ENCODE measurements around the gene OPCML.

OPCML gene

DNA sequence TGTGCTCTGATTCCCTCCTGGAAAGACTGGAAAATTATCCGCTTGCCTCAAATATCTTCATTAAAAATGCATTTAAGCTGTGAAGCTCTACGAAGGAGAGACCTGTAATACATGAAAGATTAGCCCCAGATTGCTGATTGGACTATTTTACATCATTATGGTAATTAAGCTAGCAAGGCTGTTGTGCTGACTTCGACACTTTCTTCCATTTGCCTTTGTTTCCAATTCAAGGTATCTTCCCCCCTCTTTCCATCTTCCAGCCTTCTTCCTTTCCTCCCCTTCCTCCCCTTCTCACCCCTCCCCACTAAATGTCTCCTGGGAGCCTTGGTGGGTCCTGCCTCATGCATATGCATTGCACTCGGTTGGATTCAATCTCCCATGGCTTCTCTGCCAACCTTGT is 710.8 kb downstream of the OPCML start:
- no peak for DNase-seq

DNA sequence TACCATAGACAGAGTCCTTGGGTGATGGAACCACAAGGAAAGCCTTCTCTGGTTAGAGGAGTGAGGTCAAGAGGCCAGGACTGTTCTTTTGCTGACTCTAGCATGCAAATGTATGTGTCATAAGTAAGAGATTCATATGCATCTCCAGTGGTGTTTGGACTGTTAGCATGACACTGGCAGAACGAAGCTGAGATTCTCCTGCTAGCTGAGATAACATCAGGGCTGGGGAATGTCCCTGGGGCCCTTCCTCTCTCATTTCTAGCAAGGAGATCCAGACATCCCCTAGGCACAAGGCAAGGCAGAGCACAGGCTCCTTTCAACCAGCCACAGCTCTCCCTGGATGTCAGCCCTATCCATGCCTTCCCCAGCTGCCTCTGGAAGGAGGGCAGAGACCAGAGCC is 711.3 kb downstream of the OPCML start:
- DNase-seq, result no peak

DNA sequence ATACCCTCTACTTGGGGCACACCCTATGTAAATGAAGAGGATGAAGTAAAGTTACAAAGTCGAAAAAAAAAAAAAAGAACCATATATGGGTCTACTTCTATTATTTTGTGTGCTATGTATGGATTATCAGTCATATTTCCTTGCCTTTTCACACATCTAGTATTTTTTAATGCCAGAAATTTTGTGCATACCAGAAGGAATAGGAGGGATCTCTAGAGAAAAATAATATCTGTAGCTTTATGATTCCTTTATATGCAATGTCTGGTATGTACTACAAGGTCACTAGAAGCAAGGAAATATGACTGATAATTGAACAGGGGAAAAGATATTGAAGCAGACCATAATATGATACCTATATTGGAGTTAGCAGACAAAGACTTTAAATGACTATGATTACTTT is 713.4 kb downstream of the OPCML start:
- DNase-seq, result no peak

DNA sequence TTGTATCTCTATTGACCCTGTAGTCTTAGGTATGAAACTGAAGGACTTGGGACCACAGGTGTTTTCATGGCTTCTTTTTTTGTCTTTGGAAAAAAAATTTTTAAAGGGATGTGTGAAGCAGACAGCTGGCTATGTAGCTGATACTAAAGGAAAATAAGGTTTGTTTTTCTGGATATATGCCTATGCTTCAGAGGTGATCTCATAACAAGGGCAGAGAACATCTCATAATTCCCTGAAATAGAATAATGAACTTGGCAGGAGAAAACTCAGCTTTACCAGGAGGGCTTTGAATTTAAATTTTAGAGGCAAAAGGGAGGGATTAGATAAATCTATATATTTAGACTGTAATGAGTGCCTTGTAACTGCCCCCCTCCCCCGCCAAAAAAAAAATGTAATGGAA is 714.9 kb downstream of the OPCML start:
- DNase-seq, result no peak

DNA sequence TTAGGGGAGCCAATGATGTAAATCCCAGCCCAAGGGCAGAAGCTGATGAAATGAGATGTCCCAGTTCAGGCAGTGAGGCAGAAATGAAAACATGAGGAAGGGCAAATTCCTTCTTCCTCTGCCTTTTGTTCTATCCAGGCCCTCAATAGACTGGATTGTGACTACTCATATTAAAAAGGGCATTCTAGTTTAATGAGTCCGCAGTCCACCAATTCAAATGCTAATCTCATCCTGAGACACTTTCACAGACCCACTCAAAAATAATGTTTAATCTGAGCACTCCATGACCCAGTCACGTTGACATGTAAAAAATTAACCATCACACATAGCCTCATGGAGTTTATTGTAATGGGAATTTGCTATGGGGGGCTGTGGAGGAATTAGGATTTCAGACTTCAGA is 717.9 kb downstream of the OPCML start:
- no peak for DNase-seq

DNA sequence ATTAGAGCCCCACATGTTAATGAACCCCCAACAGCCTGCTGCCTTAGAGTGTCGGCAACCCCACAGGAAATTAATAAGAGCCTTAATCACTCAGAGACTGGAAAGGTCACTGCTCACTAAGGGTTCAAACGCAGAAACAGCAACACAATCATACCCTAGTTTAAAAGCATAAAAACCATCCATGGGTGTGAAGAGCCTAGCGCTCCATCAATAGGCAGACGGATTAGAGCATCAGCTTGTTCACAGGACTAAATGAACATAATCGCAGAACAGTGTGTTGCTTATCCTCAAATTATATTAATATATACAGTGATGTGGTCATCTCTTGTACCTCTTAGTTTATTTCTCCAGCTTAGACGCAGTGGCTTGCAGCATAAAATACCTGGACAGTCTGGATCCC is 720.7 kb downstream of the OPCML start:
- DNase-seq, result no peak

DNA sequence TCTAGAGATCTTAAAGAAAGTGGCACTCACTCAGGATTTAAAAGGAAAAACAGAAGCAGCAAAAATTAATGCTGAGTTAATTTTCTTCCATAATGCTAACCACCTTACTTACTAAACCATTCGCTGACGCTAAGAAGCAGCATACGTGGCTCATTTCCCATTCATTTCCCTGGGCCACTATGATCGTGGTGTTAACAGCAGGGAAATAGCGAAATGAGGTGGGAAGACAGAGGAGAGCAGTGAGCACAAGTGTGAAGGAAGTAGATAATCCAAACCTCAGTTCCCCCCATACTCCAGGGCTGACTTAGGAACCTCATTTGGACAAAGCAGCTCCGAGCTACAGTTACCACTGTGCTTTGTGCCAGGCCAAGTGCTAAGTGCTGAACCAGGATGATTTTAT is 723.2 kb downstream of the OPCML start:
- no peak for DNase-seq

DNA sequence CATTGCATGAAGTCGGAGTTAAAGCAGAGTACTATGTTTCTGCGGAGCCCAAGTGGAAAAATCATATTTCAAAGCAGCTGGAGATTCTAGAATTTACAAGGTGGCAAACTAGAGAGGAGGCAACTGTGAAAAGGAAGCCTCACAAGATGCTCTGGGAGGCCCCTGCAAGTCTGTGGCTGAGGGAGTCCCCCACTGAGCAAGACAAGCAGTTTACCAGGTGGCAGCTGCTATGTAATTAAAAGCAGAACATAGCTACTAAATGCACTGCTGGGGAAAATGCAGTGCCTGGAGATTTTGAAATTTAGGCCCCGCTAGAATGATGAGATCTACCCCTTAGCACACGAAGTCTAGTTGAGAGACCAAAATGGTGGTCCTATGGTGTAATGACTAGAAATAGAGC is 728.0 kb downstream of the OPCML start:
- DNase-seq, result no peak

DNA sequence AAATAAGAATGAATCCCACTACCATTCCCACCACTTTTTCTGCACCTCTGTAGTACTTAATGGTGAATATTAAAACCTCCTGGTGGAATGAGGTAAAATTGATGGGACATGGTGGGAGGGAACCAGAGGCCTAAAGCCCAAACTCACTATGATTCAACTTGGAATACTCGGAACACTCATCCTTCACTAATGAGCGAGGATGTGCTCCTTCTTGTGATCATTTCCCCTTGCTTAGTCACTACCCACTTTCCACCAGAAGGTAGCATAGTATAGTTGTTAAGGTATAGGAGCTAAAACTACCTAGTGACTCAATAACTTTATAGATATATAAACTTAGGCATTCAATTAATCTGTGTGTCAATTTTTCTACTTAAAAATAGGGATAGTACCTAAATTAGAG is 728.9 kb downstream of the OPCML start:
- DNase-seq, result no peak

DNA sequence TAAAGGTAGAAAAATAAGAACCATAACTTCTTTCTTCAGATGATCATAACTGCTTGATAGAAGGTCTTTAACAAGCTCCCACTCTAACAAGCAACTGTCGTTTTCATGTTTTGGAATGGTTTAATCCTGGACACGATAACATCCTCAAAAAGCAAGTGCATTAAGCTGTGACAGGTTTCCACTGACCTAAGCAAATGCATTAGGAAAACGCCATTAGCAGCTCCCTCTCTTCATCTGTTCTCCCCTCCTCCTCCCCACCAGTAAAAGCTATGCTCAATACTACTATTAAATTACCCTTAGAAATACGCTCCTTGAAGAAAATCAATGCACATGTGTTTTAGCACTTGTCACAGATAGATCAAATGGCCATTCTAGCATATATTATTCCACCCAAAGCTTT is 729.4 kb downstream of the OPCML start:
- no peak for DNase-seq

DNA sequence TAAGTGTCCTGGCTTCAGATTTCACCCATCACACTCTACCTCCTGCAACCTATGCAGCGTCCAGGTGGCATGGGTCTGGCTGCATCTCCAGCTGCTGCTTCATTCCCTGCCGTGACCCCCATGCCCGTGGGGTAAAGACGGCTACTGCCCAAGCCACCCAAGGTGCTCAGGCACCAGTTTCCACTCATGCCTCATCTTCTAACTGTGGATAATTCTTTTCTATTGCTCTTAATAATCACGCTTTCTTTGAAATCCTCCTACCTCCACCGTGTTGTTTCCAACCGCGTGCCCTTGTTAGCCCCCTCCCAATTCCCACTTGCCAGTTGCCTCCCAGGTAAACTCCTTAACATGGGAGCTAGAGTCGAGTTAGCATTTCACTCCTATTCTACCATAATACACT is 738.5 kb downstream of the OPCML start:
- DNase-seq, result no peak

DNA sequence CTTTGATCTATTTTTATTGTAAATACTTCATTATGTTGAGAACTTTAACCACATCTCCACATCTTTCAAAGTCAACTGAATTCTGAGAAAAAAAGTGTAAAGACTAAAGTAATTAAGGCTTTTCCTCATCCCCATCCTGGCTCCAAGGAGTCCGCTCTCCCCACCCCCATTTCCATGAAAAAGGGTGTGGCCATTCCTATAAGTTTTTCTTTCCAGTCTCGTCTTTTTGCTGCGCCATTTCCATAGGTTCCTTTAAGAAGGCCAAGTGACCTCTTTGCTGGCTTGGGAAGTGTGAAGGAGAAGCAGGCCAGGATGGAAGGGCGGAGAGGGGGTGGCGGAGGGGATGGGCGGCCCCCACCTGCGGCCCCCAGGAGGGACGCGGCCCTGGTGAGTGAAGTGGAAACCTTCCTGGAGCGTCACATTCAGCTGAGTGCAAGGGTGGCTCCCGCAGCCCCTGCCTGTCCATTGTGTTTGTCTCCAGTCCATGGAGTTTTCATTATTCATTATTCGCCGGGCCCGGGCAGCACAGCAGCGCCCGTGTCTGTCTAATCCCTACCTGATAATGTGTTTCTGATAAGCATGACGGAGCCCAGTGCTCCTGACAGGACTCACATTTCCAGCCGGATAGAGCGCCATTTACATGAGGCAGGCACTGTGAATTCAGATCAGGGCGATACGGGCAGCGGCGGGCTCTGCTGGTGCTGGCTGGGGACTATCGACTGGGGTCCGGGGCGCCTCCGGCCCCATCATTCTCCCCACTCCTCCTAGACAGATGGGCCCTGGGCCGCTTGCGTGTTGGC is 739.8 kb downstream of the OPCML start:
- DNase-seq, result no peak

DNA sequence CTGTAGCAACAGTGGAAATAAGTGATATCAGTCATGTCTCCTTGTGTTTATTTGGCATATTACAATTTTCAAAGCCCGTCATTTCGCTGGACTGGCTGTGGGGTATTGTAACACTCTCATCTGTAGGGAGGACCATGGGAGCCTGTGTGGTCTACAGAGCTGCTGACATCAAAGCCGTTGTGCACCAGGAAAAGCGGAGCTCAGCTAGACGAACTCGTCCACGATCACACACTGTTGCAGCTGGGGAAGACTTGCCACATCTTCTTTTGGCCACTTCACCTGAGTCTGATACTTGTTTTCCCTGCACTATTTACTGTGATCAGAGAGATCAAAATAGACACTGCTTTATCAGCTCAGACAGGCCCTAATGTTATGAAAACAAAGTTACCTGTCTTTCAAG is 741.3 kb downstream of the OPCML start:
- no peak for DNase-seq

DNA sequence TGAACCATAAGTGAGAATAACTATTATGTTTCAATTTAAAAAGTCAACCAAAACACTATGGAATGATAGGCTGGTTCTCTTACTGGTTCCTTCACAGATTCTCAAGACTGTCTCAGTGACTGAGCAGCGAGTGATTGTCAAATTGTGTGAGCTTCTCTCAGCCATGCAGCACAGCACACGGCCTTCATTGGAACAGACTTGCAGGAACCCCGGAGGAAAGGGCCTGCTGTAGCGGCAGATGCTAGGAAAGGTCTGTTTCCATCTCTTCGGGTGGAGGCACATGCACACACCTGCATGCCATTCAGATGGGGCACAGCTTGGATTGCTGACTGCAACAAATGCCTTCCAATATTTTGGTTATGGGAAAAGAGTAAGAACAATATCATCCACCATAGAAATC is 741.8 kb downstream of the OPCML start:
- DNase-seq, result no peak

DNA sequence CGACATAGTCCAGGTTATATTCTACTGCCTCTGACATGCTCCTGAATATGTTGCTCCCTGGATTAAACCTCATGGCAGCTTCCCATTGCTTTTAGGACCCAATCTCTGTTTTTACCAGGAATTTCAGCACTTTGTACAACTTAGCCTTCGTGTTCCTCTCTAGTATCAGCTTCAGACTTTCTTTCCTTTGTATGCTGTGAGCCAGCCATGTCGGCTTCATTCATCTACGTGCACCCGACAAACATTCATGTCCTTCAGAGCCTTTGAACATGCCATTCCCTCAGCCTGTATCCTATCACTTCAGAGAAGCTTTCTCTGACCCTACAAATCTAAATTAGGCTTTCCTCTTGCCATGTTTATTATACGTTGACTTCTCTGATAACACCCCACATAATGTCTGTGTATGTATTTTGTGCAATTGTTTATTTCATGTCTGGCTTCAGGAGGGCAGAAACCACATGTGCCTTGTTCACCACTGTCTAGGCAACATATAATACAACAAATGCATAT is 743.4 kb downstream of the OPCML start:
- DNase-seq, result no peak

DNA sequence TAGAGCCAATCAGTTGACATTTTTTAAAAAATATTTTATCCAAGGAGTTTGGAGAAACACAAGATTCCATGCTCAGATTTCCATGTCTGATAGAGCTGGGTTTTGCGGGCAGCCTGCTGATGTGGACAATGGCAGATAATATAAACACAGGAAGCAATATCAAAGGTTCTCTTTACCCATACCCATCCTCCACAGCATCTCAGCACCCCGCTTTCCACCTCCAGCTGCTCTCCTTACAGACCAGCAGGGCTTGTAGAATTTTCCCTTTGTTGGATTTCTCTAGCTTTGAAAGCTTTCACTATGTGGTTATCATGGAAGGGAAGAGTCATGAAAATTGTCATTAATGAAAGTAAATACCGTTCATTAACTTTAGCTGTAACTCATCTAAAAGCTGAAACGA is 746.4 kb downstream of the OPCML start:
- no peak for DNase-seq

DNA sequence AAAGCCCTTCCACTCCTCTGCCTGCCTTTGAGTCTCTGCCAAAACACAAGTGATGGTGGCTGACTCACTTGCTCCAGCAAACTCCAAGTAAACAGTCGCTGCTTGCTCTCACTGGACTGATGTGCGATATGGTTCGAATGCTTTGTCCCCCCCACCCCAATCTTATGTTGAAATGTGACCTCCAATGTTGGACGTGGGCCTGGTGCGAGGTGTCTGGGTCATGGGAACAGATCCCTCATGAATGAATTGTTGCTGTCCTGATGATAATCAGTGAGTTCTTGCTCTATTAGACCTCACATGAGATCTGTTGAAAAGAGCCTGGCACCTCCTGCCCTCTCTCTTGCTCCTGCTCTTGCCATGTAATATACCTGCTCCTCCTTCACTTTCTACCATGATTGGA is 747.9 kb downstream of the OPCML start:
- DNase-seq, result no peak

DNA sequence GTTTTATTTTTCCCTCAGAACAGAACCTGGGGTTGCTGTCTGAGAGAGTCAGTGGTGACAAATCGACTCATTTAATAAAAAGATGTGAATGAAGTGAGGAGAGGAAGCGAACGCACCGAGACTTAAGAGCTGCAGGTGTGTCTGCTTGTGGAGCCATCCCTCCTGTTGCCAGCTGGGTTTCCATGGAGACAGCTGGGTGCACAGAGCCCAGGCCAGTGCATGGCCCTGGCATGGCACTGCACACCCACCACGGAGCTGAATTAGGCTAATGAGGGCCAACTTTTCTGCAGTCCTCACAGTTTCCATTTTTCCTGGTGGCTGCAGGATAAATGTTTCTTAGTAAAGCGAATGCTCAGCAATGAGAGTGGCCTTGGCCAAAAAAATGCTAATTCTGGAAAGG is 750.2 kb downstream of the OPCML start:
- no peak for DNase-seq

DNA sequence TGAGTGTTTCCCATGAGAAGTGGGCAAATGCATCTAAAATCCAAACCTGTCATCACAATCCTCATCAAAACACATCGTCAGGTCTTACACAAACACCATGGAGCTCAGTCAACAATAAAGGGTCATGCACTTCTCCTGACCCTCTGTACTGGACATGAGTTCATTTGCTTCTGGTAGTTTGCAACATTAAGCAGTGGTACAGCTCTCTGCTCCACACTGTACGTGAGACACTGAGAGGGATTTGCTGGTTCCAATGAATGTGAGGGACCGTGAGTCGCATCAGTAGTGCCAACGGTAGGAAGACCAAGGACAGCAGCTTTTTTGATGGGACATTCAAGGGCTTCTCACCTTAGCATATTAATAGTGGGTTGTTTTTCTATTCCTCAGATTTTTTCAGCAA is 752.3 kb downstream of the OPCML start:
- no peak for DNase-seq

DNA sequence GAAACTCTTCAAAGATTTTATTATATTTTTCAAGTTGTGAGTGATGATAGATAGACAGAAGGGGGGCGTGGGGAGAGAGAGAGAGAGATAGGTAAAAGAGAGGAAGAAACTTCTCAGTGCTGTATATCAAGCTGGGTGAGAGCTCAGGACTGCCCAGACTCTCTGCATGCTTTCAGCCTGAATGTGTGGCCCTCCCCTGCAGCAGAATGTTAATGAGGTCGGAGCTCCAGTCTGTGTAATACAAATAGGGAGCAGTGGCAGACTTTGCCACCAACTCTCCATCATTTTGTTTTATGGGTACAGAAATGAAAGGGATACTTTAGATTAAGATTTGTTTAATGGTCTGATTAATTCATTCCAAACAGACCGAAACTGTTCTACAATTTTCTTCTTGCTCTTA is 752.8 kb downstream of the OPCML start:
- no peak for DNase-seq

DNA sequence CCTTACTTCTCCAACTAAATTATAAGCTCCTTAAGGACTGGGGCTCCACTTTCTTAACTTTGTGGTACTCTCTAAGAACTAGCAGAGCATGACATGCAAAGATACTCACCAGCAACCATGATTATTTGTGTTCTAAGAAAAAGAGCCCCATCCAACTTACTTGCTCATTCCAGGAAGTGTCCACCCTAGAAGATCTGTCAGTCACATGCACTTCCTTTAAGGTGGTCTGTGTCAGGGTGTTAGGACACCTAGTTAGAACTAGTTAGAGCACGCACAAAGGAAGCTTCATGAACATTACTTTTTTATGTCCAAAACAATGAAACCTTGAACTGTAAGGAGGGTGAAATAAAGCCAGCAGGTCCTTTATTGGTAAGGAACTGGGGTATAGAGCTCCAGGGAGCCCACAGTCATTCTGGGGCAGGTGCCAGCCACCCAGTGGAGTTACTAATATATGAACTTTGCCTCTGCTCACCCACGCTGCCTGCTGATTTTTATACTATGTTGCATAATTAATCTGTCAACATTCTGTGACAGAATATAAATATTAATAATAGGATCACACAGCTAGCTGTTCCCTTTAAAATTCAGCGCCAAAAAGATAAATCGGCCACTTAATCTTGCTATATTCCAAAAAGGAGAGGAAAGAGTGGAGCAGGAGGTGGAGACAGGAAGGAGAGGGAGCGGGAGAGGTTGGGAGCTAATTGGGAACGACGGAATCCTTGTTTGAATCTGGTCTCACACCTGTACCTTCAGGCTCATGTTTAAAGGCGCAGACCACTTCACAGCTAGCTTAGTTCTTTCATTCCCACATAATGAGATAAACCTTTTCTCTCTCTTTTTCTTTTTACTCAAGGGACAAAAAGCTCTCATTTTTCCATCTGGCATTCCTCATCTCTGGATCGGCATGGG is 755.0 kb downstream of the OPCML start:
- no peak for DNase-seq

DNA sequence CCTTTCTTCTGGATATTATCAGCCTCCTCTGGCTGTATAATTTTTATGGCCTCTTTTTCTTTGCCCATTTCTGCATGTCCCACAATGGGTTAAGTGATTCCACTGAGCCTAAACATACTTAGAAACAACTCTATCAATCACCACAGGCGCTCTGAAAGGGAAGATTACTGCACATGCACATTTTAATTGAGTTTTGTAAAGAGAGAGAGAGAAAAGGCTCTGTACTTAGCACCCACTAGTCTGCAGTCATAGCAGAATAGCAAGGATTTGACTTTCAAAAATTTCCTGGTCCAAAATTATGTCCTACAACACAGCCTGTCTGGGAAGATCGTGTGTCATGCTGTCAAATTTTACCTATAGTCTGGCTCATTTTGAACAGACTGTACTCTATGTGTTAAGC is 758.5 kb downstream of the OPCML start:
- no peak for DNase-seq

DNA sequence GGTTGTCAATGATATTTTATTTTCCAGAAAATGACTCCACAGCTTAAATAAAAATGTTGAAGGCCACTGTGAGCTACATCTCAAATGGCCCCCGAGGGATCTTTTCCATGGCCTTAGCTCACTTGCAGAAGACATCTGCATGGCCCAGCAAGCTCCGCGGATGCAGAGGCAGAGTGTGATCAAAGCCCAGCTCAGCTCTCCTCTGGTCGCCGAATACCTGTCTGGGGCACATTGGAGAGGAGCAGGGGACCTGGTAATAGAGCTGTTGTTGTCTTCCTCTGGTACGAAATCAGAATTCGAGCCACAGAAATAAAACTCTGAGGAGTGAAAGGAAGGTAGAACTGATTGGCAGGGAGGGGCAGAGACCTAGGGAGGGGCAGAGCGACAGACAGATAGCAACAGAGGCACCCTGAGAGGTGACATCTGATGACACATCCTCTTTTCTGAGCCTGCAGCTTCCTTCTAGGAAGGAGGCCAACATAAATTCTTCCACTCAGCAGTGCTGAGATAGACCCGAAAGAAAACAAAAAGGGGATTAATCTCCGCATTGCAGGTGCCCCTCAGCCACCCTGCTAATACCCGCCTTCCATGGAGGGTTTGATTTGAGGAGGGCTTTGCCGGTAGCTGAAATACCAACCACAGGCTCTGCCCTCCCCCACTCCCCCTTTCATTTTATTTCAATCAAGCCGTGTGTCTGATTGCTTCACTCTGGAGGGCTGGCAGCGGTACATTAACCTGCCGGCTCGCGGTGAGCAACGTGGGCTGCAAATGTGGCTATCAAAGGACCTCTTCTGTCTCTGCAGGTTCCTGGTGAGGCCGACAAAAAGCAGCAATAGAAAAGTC is 759.4 kb downstream of the OPCML start:
- DNase-seq, result no peak
